ENCODE results near the gene CDH2. TPM values are rescaled to one million over a fixed set of nuclear protein-coding genes. Genes with fewer than 3 reads are reported as not detected.

The CDH2 gene
- total RNA-seq, 1 donor from 2014 or later: 198 TPM

GRCh38 chr18:27901424-27902226, 275.3 kb downstream of the CDH2 start:
- no peak for DNase-seq (ENCODE audit: low spot score)
- Mint-ChIP-seq H3K27me3 (ENCODE audit: low read depth) (no peaks in the 10 kb centered on the region), H3K27ac (ENCODE audit: unreplicated experiment) (no peak overlapping the region), H3K9me3 (ENCODE audit: low read depth) (peaks cover 16% of the 10 kb centered on the region), H3K4me1 (ENCODE audit: low read depth) (peaks cover 9% of the 10 kb centered on the region), H3K4me3 (ENCODE audit: unreplicated experiment) (no peak overlapping the region), H3K36me3 (ENCODE audit: low read depth) (peaks cover under 1% of the 10 kb centered on the region)
- TF ChIP-seq CTCF (IDR thresholded peaks at IDR 0.05): no peak
